Panc1 (cell line): ENCODE results near the gene TRPM1. TPM values are rescaled to one million over a fixed set of nuclear protein-coding genes. Genes with fewer than 3 reads are reported as not detected.

Source experiments
- ATAC-seq: fragments of 200-7000 bp; cut with Tn5 transposase; 2 replicates; pipeline ENCODE4 v1.9.1; 2020; ENCODE audit warnings: mild to moderate bottlenecking, moderate library complexity
- BruUV-seq: library from RNA; stranded (reverse); fragments of 400-500 nt; replicated peaks from 2 replicates; lab custom pipeline; 2021; lab: Mats Ljungman, UMichigan
- CTCF ChIA-PET: fragments of 300-600 bp; sonication (Branson Sonifier 250); formaldehyde crosslinking; loops from one replicate; lab custom pipeline; 2022; ENCODE audit warnings: antibody characterized with exemption; lab: Charles Lee
- POLR2A ChIA-PET: fragments of 300-600 bp; sonication (Branson Sonifier 250); formaldehyde crosslinking; loops from one replicate; lab custom pipeline; 2022; ENCODE audit warnings: antibody characterized with exemption; lab: Charles Lee
- DNase-seq: peaks from one replicate; pipeline ENCODE4 v3.0.0-alpha.2; 2010; ENCODE audit warnings: low read depth, low spot score
- H3K27ac ChIP-seq: 2 replicates; pipeline ENCODE4 v1.5.1; 2011; ENCODE audit warnings: mild to moderate bottlenecking, low read length, inconsistent platforms
- H3K27me3 ChIP-seq: fragments of 200-500 bp; sonication (Bioruptor generic); 2 replicates; pipeline ENCODE4 v1.6.0; 2014; ENCODE audit warnings: low read length, inconsistent platforms; ENCODE audit not compliant: control insufficient read depth, insufficient read depth
- H3K36me3 ChIP-seq: fragments of 200-500 bp; sonication (Bioruptor generic); 2 replicates; pipeline ENCODE4 v1.5.1; 2014; ENCODE audit warnings: inconsistent platforms, mild to moderate bottlenecking, low read length, moderate library complexity; ENCODE audit not compliant: control insufficient read depth, insufficient read depth
- H3K4me1 ChIP-seq: 2 replicates; pipeline ENCODE4 v1.5.1; 2011; ENCODE audit warnings: inconsistent platforms, mild to moderate bottlenecking, low read length, moderate library complexity; ENCODE audit not compliant: control insufficient read depth, insufficient read depth
- H3K4me3 ChIP-seq, 2 experiments: 2 replicates each; pipeline ENCODE4 v1.5.1; 2011 to 2012; ENCODE audit warnings: low read depth in 2 of 2, low read length in 2 of 2, mild to moderate bottlenecking in 2 of 2, inconsistent platforms in 1 of 2, moderate library complexity in 1 of 2
- H3K9me3 ChIP-seq: fragments of 200-500 bp; sonication (Bioruptor generic); 2 replicates; pipeline ENCODE4 v1.5.1; 2014; ENCODE audit warnings: low read depth, mild to moderate bottlenecking, inconsistent platforms, low read length, moderate library complexity; ENCODE audit not compliant: control insufficient read depth, insufficient read depth
- CTCF ChIP-seq: fragments of 450-650 bp; IDR thresholded peaks from 2 replicates; pipeline ENCODE4 v1.5.1; 2017; ENCODE audit warnings: mild to moderate bottlenecking
- POLR2AphosphoS5 ChIP-seq: IDR thresholded peaks from 2 replicates; pipeline ENCODE4 v1.6.1; 2012; ENCODE audit warnings: mild to moderate bottlenecking, low read depth, low read length, moderate library complexity
- REST ChIP-seq, 2 experiments: IDR thresholded peaks; 2 replicates each; pipeline ENCODE4 v1.6.1; 2011 to 2012; ENCODE audit warnings: low read depth in 2 of 2, control low read depth in 1 of 2, low read length in 1 of 2, mild to moderate bottlenecking in 1 of 2, moderate library complexity in 1 of 2; ENCODE audit not compliant: insufficient read depth in 1 of 2
- SIN3A ChIP-seq: IDR thresholded peaks from 2 replicates; pipeline ENCODE4 v1.6.1; 2012; ENCODE audit warnings: low read depth, mild to moderate bottlenecking, low read length, moderate library complexity, borderline replicate concordance; ENCODE audit not compliant: insufficient read depth
- TCF7L2 ChIP-seq: IDR thresholded peaks from 2 replicates; pipeline ENCODE4 v1.6.1; 2011; ENCODE audit warnings: mild to moderate bottlenecking, low read depth, low read length, inconsistent platforms
- in situ Hi-C: cut with HindIII; loops from 2 replicates; pipeline ENCODE4 v1.10.0; 2016; ENCODE audit warnings: low sequenced_read_pairs, low pct_unique_long_range_greater_than_20kb
- intact Hi-C: fragments of 100-400 bp; cut with micrococcal nuclease; formaldehyde crosslinking; loops from one replicate; pipeline ENCODE4 v1.10.0; 2022; ENCODE audit not compliant: unreplicated experiment
- total RNA-seq: library from RNA; stranded (reverse); gene quantifications from one replicate; pipeline ENCODE4 v1.2.1, GENCODE V29; 2021; ENCODE audit not compliant: unreplicated experiment

The TRPM1 gene
- total RNA-seq, 1 experiment from 2014 or later, result not detected

GRCh38 chr15:30962659-30963058 lies 138.9 kb downstream of the TRPM1 start:
- intact Hi-C loops (no loop called here), in situ Hi-C loops (no loop called here)
- no peak overlapping the region for H3K27ac ChIP-seq
- no peaks in the 10 kb centered on the region for H3K9me3 ChIP-seq
- ATAC-seq, result no peak
- ChIA-PET POLR2A (no interaction called here), CTCF (no interaction called here)
- no peaks in the 10 kb centered on the region for H3K4me1 ChIP-seq
- H3K4me3 ChIP-seq, result no peak overlapping the region
- DNase-seq, result no peak
- no peaks in the 10 kb centered on the region for H3K27me3 ChIP-seq
- H3K36me3 ChIP-seq, result peaks cover 16% of the 10 kb centered on the region
- BruUV-seq, result no TSS peak
- TF ChIP-seq POLR2AphosphoS5 (no peak), TCF7L2 (no peak), CTCF (no peak), REST (IDR thresholded peaks at IDR 0.05; ENCODE audit: insufficient read depth in 1 of 2, low read depth in 2 of 2, low read length in 1 of 2) (no peak), SIN3A (no peak)

GRCh38 chr15:30962079-30962478 lies 139.4 kb downstream of the TRPM1 start:
- no TSS peak for BruUV-seq
- ChIA-PET CTCF (no interaction called here), POLR2A (no interaction called here)
- DNase-seq (no peak), ATAC-seq (no peak)
- Histone ChIP-seq H3K9me3 (no peaks in the 10 kb centered on the region), H3K4me1 (no peaks in the 10 kb centered on the region), H3K36me3 (peaks cover 15% of the 10 kb centered on the region), H3K27me3 (no peaks in the 10 kb centered on the region), H3K4me3 (no peak overlapping the region), H3K27ac (no peak overlapping the region)
- TF ChIP-seq POLR2AphosphoS5 (no peak), SIN3A (no peak), CTCF (no peak), TCF7L2 (no peak), REST (IDR thresholded peaks at IDR 0.05; ENCODE audit: insufficient read depth in 1 of 2, low read depth in 2 of 2, low read length in 1 of 2) (no peak)
- in situ Hi-C loops, result no loop called here
- intact Hi-C loops, result no loop called here
